Neural crest cell (in vitro differentiated cells): Measurements from ENCODE around the gene OTUB1. TPM values are rescaled to one million over a fixed set of nuclear protein-coding genes. Genes with fewer than 3 reads are reported as not detected.
A peak's percentile ranks its signal among the peaks of the same experiment; 100 is the strongest.
"Not testable (repeated sequence)": the region's sequence is repeated elsewhere in the genome, so short reads cannot be mapped to it uniquely, and the experiment has no call there.

Experiments used
- DNase-seq: peaks from one replicate; pipeline ENCODE4 v3.0.0; 2021; ENCODE audit warnings: low read depth, mixed read lengths, low spot score
- H3K27ac Mint-ChIP-seq: one replicate; pipeline ENCODE4 v1.8.0; 2021; ENCODE audit warnings: mild to moderate bottlenecking, mixed read lengths; ENCODE audit not compliant: unreplicated experiment
- H3K27me3 Mint-ChIP-seq: 2 replicates; pipeline ENCODE4 v1.8.0; 2021; ENCODE audit warnings: low read depth, mild to moderate bottlenecking, mixed read lengths
- H3K36me3 Mint-ChIP-seq: 2 replicates; pipeline ENCODE4 v1.8.0; 2021; ENCODE audit warnings: low read depth, mild to moderate bottlenecking, mixed read lengths
- H3K4me1 Mint-ChIP-seq: 2 replicates; pipeline ENCODE4 v1.8.0; 2021; ENCODE audit warnings: mixed read lengths
- H3K4me3 Mint-ChIP-seq: one replicate; pipeline ENCODE4 v1.8.0; 2021; ENCODE audit warnings: mild to moderate bottlenecking, mixed read lengths
- H3K9me3 Mint-ChIP-seq: 2 replicates; pipeline ENCODE4 v1.8.0; 2021; ENCODE audit warnings: mixed read lengths
- total RNA-seq: library from RNA; stranded (reverse); gene quantifications from 2 replicates; pipeline ENCODE4 v1.2.1, GENCODE V29; 2021
- TF ChIP-seq, protein P1 (sequence below): fragments of 200-600 bp; sonication (generic); conservative IDR thresholded peaks from 2 replicates; pipeline ENCODE4 v1.5.0; 2021; ENCODE audit warnings: antibody characterized with exemption, mild to moderate bottlenecking

OTUB1 gene
- total RNA-seq, 1 donor from 2014 or later: 124 TPM

DNA sequence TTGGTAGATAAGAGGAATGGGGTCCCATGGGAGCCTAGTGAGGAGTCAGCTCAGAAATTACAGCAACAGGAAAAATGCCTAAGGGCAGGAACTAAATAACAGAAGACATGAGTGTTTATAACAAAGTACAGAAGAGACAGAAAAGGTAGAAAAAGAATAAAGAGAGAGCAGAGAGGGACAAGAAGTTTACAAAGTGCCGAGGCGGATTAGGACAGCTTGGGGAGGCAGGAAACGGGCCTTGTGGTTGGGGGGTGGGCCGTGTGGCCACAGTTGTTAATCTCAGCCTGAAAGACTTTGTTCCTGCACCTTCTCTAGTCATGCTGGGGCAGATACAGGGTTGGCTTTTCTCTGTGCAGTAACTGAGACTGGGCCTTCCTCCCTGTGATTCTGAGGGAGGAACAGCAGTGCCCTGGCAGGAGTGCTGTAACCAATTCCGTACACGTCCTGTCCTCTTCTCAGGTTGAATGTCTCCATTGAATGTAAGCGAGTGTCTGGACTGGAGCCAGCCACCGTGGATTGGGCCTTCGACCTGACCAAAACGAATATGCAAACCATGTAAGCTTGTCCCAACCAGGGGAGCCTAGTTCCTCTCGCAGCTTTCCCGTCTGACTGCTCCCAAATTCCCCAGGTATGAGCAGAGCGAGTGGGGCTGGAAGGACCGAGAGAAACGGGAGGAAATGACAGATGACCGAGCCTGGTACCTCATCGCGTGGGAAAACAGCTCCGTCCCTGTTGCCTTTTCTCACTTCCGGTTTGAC is 34.3 kb upstream of the OTUB1 start:
- TF ChIP-seq, protein P1, sequence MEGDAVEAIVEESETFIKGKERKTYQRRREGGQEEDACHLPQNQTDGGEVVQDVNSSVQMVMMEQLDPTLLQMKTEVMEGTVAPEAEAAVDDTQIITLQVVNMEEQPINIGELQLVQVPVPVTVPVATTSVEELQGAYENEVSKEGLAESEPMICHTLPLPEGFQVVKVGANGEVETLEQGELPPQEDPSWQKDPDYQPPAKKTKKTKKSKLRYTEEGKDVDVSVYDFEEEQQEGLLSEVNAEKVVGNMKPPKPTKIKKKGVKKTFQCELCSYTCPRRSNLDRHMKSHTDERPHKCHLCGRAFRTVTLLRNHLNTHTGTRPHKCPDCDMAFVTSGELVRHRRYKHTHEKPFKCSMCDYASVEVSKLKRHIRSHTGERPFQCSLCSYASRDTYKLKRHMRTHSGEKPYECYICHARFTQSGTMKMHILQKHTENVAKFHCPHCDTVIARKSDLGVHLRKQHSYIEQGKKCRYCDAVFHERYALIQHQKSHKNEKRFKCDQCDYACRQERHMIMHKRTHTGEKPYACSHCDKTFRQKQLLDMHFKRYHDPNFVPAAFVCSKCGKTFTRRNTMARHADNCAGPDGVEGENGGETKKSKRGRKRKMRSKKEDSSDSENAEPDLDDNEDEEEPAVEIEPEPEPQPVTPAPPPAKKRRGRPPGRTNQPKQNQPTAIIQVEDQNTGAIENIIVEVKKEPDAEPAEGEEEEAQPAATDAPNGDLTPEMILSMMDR: no peak
- no peaks in the 10 kb centered on the region for H3K27me3 Mint-ChIP-seq
- H3K36me3 Mint-ChIP-seq: peaks cover 9% of the 10 kb centered on the region
- H3K4me3 Mint-ChIP-seq: no peak overlapping the region
- no peak overlapping the region for H3K27ac Mint-ChIP-seq
- no peaks in the 10 kb centered on the region for H3K4me1 Mint-ChIP-seq
- DNase-seq: no peak
- no peaks in the 10 kb centered on the region for H3K9me3 Mint-ChIP-seq

DNA sequence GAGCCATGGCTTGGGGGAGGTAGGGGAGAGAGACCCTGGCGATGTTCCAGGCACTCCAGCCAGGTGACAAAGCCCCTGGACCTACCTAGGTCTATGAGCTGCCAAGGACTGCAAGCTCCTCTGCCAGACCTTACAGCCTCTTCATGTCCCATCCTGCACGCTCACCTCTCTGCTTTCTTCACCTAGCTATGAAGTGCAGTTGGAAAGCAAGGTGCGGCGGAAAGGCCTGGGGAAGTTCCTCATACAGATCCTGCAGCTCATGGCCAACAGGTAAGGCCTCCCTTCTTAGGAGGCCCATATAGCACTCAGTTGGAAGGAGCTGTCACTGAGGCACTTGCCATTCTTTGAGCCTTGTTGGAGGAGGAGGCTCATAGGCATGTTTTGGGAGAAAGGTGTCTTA is 33.7 kb upstream of the OTUB1 start:
- Mint-ChIP-seq H3K36me3 (peaks cover 9% of the 10 kb centered on the region), H3K27me3 (no peaks in the 10 kb centered on the region), H3K4me3 (no peak overlapping the region), H3K9me3 (no peaks in the 10 kb centered on the region), H3K27ac (no peak overlapping the region), H3K4me1 (no peaks in the 10 kb centered on the region)
- TF ChIP-seq, protein P1: no peak
- no peak for DNase-seq

DNA sequence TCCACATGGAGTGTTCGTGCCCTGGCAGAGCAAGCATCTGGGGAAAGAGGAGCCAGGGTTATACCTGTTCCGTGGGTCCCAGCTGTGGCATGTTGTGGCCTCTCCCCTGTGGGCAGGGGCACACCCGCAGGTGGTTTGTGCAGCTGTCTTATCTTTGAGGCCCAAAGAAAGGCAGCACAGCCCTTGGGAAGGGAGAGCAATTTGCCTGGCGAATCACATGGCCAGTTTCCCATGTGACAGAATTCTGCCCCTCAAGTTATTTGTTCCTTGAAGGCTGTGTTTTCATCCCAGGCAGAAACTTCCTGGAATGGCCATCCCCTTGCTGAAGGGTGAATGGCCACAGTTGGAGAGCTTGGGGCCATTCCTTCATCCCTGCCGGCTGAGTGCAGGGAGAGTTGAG is 28.2 kb upstream of the OTUB1 start:
- H3K27ac Mint-ChIP-seq: no peak overlapping the region
- no peaks in the 10 kb centered on the region for H3K9me3 Mint-ChIP-seq
- H3K36me3 Mint-ChIP-seq: peaks cover 9% of the 10 kb centered on the region
- no peaks in the 10 kb centered on the region for H3K4me1 Mint-ChIP-seq
- H3K4me3 Mint-ChIP-seq: no peak overlapping the region
- H3K27me3 Mint-ChIP-seq: peaks cover 3% of the 10 kb centered on the region
- no peak for DNase-seq
- TF ChIP-seq, protein P1: no peak

DNA sequence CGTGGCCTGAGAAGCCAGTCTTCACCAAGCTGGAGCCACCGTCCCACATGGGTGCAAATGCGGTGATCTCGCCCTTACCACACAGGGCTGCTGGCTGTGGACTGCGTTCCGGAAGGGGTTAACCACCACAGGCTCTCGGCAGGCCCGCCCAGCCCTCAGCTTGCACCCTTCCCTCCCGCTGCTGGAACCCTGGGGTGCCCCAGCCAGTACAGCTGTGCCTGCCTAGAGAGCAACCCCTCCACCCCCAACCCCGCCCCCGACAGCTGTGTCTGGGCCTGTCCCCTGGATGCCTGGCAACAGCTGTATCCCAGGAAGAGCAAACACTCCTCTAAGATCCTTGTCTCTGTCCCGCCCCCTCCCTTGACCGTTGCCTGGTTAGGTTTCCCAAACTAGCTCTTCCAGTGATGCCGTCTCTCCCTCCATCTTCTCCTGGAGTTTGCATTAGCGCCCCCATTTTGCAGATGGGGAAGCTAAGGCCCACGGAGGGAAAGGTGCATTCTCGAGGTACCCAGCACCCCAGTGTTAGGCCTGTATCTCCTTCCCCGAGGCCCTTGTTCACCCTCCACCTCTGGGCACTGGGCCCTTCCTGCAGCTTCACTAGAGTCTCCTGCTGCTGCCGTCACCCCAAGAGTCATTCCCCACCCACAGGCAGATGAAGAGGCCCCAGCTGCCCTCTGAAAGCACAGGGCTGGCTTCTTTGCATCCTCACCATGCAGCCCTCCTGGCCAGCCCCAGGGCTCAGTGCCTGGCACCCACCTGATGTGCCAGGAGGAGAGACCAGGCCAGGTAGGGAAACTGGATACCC is 24.4 kb upstream of the OTUB1 start:
- no peaks in the 10 kb centered on the region for H3K36me3 Mint-ChIP-seq
- no peaks in the 10 kb centered on the region for H3K4me1 Mint-ChIP-seq
- no peak overlapping the region for H3K27ac Mint-ChIP-seq
- peaks cover 3% of the 10 kb centered on the region for H3K27me3 Mint-ChIP-seq
- TF ChIP-seq, protein P1: no peak
- H3K4me3 Mint-ChIP-seq: peak overlapping the region; percentile 34
- H3K9me3 Mint-ChIP-seq: no peaks in the 10 kb centered on the region
- no peak for DNase-seq

DNA sequence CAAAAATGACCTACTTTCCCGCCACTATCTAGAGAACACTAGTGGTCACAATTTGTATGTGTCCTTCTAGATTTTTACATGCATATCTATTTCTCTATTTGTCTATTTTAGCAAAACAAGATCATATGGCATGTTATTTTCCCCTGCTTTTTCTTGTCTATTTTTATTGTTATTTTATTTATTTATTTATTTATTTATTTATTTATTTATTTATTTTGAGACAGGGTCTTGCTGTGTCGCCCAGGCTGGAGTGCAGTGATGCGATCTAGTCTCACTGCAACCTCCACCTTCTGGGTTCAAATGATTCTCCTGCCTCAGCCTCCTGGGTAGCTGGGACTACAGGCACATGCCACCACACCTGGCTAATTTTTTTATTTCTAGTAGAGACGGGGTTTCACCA is 22.3 kb upstream of the OTUB1 start:
- not testable (repeated sequence) for DNase-seq, H3K27me3 Mint-ChIP-seq, H3K4me1 Mint-ChIP-seq, H3K9me3 Mint-ChIP-seq, H3K36me3 Mint-ChIP-seq, H3K4me3 Mint-ChIP-seq, H3K27ac Mint-ChIP-seq

DNA sequence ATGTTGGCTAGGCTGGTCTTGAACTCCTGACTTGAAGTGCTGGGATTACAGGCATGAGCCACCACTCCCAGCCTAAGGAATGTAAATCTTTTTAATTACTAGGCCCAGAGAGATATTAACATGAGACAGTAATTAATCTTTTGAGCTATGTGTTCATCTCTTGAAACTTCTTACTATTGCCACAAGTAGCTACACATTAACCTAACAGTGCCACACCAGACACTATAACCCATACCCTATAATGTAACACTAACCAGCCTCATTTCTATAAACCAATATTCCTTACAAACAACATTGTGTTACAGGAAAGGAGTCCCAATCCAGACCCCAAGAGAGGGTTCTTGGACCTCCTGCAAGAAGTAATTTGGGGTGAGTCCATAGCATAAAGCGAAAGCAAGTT is 19.8 kb upstream of the OTUB1 start:
- Mint-ChIP-seq H3K4me1 (peaks cover 10% of the 10 kb centered on the region), H3K36me3 (no peaks in the 10 kb centered on the region), H3K27me3 (peaks cover 3% of the 10 kb centered on the region), H3K4me3 (no peak overlapping the region), H3K27ac (no peak overlapping the region), H3K9me3 (no peaks in the 10 kb centered on the region)
- TF ChIP-seq, protein P1: no peak
- no peak for DNase-seq
